SK-N-SH (cell line): ENCODE results near the gene KDM6B.

Source experiments
- POLR2AphosphoS5 ChIP-seq: IDR thresholded peaks from 2 replicates; pipeline ENCODE4 v1.6.1; 2012; ENCODE audit warnings: low read depth, low read length
- RFX5 ChIP-seq: IDR thresholded peaks from 2 replicates; pipeline ENCODE4 v1.6.1; 2012; ENCODE audit warnings: mild to moderate bottlenecking, improper control_type of control experiment, low read length
- RXRA ChIP-seq: IDR thresholded peaks from 2 replicates; pipeline ENCODE4 v1.4.0; 2012; ENCODE audit warnings: low read depth, mild to moderate bottlenecking, borderline replicate concordance
- TAF1 ChIP-seq: IDR thresholded peaks from 2 replicates; pipeline ENCODE4 v1.6.1; 2012; ENCODE audit warnings: low read depth, mild to moderate bottlenecking, low read length, moderate library complexity, borderline replicate concordance
- TCF12 ChIP-seq: IDR thresholded peaks from 2 replicates; pipeline ENCODE4 v1.4.0; 2012
- TF ChIP-seq, protein P1 (sequence below): fragments of 200-600 bp; sonication (generic); IDR thresholded peaks from 2 replicates; pipeline ENCODE4 v1.6.1; 2017; ENCODE audit warnings: antibody characterized with exemption, mild to moderate bottlenecking, moderate library complexity
- TF ChIP-seq, protein P2 (sequence below): IDR thresholded peaks from 2 replicates; pipeline ENCODE4 v1.4.0; 2012; ENCODE audit warnings: low read depth, borderline replicate concordance
- TF ChIP-seq, protein P3 (sequence below): IDR thresholded peaks from 2 replicates; pipeline ENCODE4 v1.6.1; 2012; ENCODE audit warnings: mild to moderate bottlenecking, low read depth, low read length, moderate library complexity
- TF ChIP-seq, protein P4 (sequence below): IDR thresholded peaks from 2 replicates; pipeline ENCODE4 v1.4.0; 2012; ENCODE audit warnings: low read depth

DNA sequence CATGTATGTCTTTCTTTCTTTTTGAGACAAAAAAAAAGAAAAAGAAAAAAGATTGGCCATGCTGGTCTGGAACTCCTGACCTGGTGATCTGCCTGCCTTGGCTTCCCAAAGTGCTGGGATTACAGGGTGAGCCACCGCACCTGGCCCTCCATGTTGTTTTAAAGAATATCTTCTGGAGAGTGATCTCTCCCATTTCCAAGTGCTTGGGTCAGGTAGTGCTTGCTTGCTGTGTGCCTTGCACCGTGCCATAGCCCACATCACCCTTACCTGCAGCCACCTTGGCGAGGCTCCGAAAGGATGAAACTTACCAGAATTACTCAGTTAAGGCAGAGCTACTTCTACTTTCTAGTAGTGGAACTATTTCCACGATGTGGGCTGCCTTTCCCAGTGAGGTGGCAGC lies 19.0 kb upstream of the KDM6B start:
- TF ChIP-seq, protein P1, sequence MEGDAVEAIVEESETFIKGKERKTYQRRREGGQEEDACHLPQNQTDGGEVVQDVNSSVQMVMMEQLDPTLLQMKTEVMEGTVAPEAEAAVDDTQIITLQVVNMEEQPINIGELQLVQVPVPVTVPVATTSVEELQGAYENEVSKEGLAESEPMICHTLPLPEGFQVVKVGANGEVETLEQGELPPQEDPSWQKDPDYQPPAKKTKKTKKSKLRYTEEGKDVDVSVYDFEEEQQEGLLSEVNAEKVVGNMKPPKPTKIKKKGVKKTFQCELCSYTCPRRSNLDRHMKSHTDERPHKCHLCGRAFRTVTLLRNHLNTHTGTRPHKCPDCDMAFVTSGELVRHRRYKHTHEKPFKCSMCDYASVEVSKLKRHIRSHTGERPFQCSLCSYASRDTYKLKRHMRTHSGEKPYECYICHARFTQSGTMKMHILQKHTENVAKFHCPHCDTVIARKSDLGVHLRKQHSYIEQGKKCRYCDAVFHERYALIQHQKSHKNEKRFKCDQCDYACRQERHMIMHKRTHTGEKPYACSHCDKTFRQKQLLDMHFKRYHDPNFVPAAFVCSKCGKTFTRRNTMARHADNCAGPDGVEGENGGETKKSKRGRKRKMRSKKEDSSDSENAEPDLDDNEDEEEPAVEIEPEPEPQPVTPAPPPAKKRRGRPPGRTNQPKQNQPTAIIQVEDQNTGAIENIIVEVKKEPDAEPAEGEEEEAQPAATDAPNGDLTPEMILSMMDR, result no peak
- TF ChIP-seq, protein P2, sequence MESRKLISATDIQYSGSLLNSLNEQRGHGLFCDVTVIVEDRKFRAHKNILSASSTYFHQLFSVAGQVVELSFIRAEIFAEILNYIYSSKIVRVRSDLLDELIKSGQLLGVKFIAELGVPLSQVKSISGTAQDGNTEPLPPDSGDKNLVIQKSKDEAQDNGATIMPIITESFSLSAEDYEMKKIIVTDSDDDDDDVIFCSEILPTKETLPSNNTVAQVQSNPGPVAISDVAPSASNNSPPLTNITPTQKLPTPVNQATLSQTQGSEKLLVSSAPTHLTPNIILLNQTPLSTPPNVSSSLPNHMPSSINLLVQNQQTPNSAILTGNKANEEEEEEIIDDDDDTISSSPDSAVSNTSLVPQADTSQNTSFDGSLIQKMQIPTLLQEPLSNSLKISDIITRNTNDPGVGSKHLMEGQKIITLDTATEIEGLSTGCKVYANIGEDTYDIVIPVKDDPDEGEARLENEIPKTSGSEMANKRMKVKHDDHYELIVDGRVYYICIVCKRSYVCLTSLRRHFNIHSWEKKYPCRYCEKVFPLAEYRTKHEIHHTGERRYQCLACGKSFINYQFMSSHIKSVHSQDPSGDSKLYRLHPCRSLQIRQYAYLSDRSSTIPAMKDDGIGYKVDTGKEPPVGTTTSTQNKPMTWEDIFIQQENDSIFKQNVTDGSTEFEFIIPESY, result no peak
- no peak for TF ChIP-seq RXRA
- no peak for TF ChIP-seq RFX5
- no peak for TF ChIP-seq TCF12
- no peak for TF ChIP-seq POLR2AphosphoS5
- TF ChIP-seq, protein P3, sequence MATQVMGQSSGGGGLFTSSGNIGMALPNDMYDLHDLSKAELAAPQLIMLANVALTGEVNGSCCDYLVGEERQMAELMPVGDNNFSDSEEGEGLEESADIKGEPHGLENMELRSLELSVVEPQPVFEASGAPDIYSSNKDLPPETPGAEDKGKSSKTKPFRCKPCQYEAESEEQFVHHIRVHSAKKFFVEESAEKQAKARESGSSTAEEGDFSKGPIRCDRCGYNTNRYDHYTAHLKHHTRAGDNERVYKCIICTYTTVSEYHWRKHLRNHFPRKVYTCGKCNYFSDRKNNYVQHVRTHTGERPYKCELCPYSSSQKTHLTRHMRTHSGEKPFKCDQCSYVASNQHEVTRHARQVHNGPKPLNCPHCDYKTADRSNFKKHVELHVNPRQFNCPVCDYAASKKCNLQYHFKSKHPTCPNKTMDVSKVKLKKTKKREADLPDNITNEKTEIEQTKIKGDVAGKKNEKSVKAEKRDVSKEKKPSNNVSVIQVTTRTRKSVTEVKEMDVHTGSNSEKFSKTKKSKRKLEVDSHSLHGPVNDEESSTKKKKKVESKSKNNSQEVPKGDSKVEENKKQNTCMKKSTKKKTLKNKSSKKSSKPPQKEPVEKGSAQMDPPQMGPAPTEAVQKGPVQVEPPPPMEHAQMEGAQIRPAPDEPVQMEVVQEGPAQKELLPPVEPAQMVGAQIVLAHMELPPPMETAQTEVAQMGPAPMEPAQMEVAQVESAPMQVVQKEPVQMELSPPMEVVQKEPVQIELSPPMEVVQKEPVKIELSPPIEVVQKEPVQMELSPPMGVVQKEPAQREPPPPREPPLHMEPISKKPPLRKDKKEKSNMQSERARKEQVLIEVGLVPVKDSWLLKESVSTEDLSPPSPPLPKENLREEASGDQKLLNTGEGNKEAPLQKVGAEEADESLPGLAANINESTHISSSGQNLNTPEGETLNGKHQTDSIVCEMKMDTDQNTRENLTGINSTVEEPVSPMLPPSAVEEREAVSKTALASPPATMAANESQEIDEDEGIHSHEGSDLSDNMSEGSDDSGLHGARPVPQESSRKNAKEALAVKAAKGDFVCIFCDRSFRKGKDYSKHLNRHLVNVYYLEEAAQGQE, result no peak
- TF ChIP-seq, protein P4, sequence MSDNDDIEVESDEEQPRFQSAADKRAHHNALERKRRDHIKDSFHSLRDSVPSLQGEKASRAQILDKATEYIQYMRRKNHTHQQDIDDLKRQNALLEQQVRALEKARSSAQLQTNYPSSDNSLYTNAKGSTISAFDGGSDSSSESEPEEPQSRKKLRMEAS, result no peak
- no peak for TF ChIP-seq TAF1
